Measurements from ENCODE around the gene UTP18. TPM values are rescaled to one million over a fixed set of nuclear protein-coding genes. Genes with fewer than 3 reads are reported as not detected.
A peak's percentile ranks its signal among the peaks of the same experiment; 100 is the strongest.

Gene UTP18
- total and polyA plus RNA-seq, 2 of the 13 experiments (the other 11 are each of a cell fraction or from before 2014, with no cell fraction given) = 35.2 to 104 TPM

GRCh38 chr17:51346218-51346982 is 86.1 kb downstream of the UTP18 start (continued):
- TF ChIP-seq ZNF383 (CRISPR knock-in tag; IDR thresholded peaks at IDR 0.05; ENCODE audit: borderline replicate concordance) = no peak
- no peak for TF ChIP-seq REL (CRISPR knock-in tag; conservative IDR thresholded peaks at IDR 0.05)
- no peak for TF ChIP-seq ATF3 (CRISPR knock-in tag; IDR thresholded peaks at IDR 0.05)
- no peak for TF ChIP-seq ZNF17 (CRISPR knock-in tag; IDR thresholded peaks at IDR 0.05)
- TF ChIP-seq PCBP1 (IDR thresholded peaks at IDR 0.05; ENCODE audit: borderline replicate concordance, low read depth, low read length) = no peak
- TF ChIP-seq IRF1 (CRISPR knock-in tag; IDR thresholded peaks at IDR 0.05; ENCODE audit: low read depth) = no peak
- no peak for TF ChIP-seq SNAPC2 (CRISPR knock-in tag; IDR thresholded peaks at IDR 0.05)
- no peak for TF ChIP-seq ZNF780A (CRISPR knock-in tag; IDR thresholded peaks at IDR 0.05)
- TF ChIP-seq ZNF720 (CRISPR knock-in tag; IDR thresholded peaks at IDR 0.05) = no peak
- TF ChIP-seq ZNF619 (CRISPR knock-in tag; IDR thresholded peaks at IDR 0.05) = no peak
- TF ChIP-seq HINFP (CRISPR knock-in tag; IDR thresholded peaks at IDR 0.05; ENCODE audit: low read depth) = no peak
- TF ChIP-seq ZFP36 (IDR thresholded peaks at IDR 0.05; ENCODE audit: borderline replicate concordance, low read depth, low read length, partially characterized antibody) = peak; percentile 12
- peak; percentile 37; the same call in 1 of the 2 replicates for TF ChIP-seq HNF4G (IDR thresholded peaks at IDR 0.05; ENCODE audit: borderline replicate concordance, low read depth, low read length)
- peak; percentile 27; the same call in 1 of the 2 replicates for TF ChIP-seq HNF4G (CRISPR knock-in tag; IDR thresholded peaks at IDR 0.05; ENCODE audit: borderline replicate concordance, low read depth)
- no peak for TF ChIP-seq FIP1L1 (IDR thresholded peaks at IDR 0.05; ENCODE audit: borderline replicate concordance, insufficient read depth, low read depth, low read length)
- TF ChIP-seq SUZ12 (IDR thresholded peaks at IDR 0.05; ENCODE audit: low read depth, low read length) = no peak
- TF ChIP-seq ZNF496 (CRISPR knock-in tag; IDR thresholded peaks at IDR 0.05; ENCODE audit: insufficient replicate concordance) = no peak
- no peak for TF ChIP-seq ZNF761 (CRISPR knock-in tag; conservative IDR thresholded peaks at IDR 0.05)
- TF ChIP-seq GTF3A (CRISPR knock-in tag; conservative IDR thresholded peaks at IDR 0.05) = no peak
- no peak for TF ChIP-seq ZBTB3 (CRISPR knock-in tag; IDR thresholded peaks at IDR 0.05; ENCODE audit: borderline replicate concordance, low read depth)
- TF ChIP-seq ARID5B (CRISPR knock-in tag; IDR thresholded peaks at IDR 0.05) = peak; percentile 83
- TF ChIP-seq ZMYM3 (CRISPR knock-in tag; IDR thresholded peaks at IDR 0.05) = peak; percentile 90
- no peak for TF ChIP-seq ZNF773 (CRISPR knock-in tag; IDR thresholded peaks at IDR 0.05; ENCODE audit: borderline replicate concordance)
- TF ChIP-seq ZNF382 (CRISPR knock-in tag; IDR thresholded peaks at IDR 0.05; ENCODE audit: borderline replicate concordance) = no peak

All from HepG2 (cell line).